Endothelial cell of umbilical vein (primary cell): ENCODE data around the gene KMT2C. TPM values are rescaled to one million over a fixed set of nuclear protein-coding genes. Genes with fewer than 3 reads are reported as not detected.

Experiments used
- BruUV-seq: library from RNA; stranded (reverse); fragments of 400-500 nt; replicated peaks from 2 replicates; lab custom pipeline; 2021; lab: Mats Ljungman, UMichigan
- CTCF ChIA-PET: fragments of 300-600, 350-600 bp; sonication (Branson Sonifier 250); formaldehyde crosslinking; loops from one replicate; lab custom pipeline; 2021; ENCODE audit warnings: antibody characterized with exemption, inconsistent platforms; lab: Charles Lee
- POLR2A ChIA-PET: fragments of 300-600, 350-600 bp; sonication (Branson Sonifier 250); formaldehyde crosslinking; loops from one replicate; lab custom pipeline; 2021; ENCODE audit warnings: antibody characterized with exemption, inconsistent platforms; lab: Charles Lee
- DNase-seq: peaks from one replicate; pipeline ENCODE4 v3.0.0-alpha.2; 2011; ENCODE audit warnings: low read depth, low spot score
- FAIRE-seq: peaks from 2 replicates; lab custom pipeline; 2011; peaks lifted over from hg19 to GRCh38; lab: Jason Lieb, UNC
- H2AFZ ChIP-seq: 2 replicates; pipeline ENCODE4 v1.6.0; 2012; ENCODE audit warnings: low read depth, low read length, control low read depth, inconsistent platforms
- H3K27ac ChIP-seq: 2 replicates; pipeline ENCODE4 v1.5.1; 2011; ENCODE audit warnings: low read depth, mild to moderate bottlenecking, control low read depth, low read length, moderate library complexity; ENCODE audit not compliant: insufficient read depth
- H3K27me3 ChIP-seq, 2 experiments: 2 replicates each; pipeline versions ENCODE4 v1.6.0 to v1.6.1; 2011; ENCODE audit warnings: low read length in 2 of 2, mixed read lengths in 1 of 2; ENCODE audit not compliant: control insufficient read depth in 2 of 2, insufficient read depth in 2 of 2
- H3K36me3 ChIP-seq, 2 experiments: 2 replicates in 1 of 2; 3 replicates in 1 of 2; pipeline ENCODE4 v1.5.1; 2011; ENCODE audit warnings: low read length in 2 of 2, mild to moderate bottlenecking in 1 of 2, moderate library complexity in 1 of 2; ENCODE audit not compliant: control insufficient read depth in 2 of 2, insufficient read depth in 2 of 2; ENCODE audit errors: extremely low read depth in 1 of 2
- H3K4me1 ChIP-seq: 3 replicates; pipeline ENCODE4 v1.5.1; 2011; ENCODE audit warnings: mild to moderate bottlenecking, low read length; ENCODE audit not compliant: control insufficient read depth, insufficient read depth; ENCODE audit errors: extremely low read depth
- H3K4me2 ChIP-seq: 2 replicates; pipeline ENCODE4 v1.6.1; 2011; ENCODE audit warnings: low read length, control low read depth, mixed read lengths; ENCODE audit not compliant: insufficient read depth
- H3K4me3 ChIP-seq, 3 experiments: fragments of 200-600 bp in 1 of 3; sonication (generic), shearing (Covaris generic) in 1 of 3; replicated peaks in 1 of 3; 2 replicates each; pipeline ENCODE4 v1.5.1; 2011 to 2016; ENCODE audit warnings: control low read depth in 3 of 3, low read length in 3 of 3, mild to moderate bottlenecking in 2 of 3, inconsistent platforms in 1 of 3, low read depth in 1 of 3, moderate library complexity in 1 of 3; ENCODE audit not compliant: insufficient read depth in 1 of 3
- H3K79me2 ChIP-seq: 2 replicates; pipeline ENCODE4 v1.6.0; 2012; ENCODE audit warnings: low read length, inconsistent platforms; ENCODE audit not compliant: control insufficient read depth, insufficient read depth
- H3K9ac ChIP-seq: replicated peaks from 2 replicates; pipeline ENCODE3; 2011; ENCODE audit warnings: low read length, control low read depth; ENCODE audit not compliant: insufficient read depth; ENCODE audit errors: extremely low read depth
- H3K9me1 ChIP-seq: replicated peaks from 3 replicates; pipeline ENCODE4 v1.6.0; 2011; ENCODE audit warnings: mild to moderate bottlenecking, low read length; ENCODE audit not compliant: control insufficient read depth, insufficient read depth; ENCODE audit errors: extremely low read depth
- H3K9me3 ChIP-seq: replicated peaks from 2 replicates; pipeline ENCODE4 v1.5.1; 2012; ENCODE audit warnings: low read length, inconsistent platforms; ENCODE audit not compliant: control insufficient read depth, insufficient read depth
- H4K20me1 ChIP-seq: replicated peaks from 2 replicates; pipeline ENCODE3; 2011; ENCODE audit warnings: mild to moderate bottlenecking, low read length; ENCODE audit not compliant: control insufficient read depth, insufficient read depth; ENCODE audit errors: extremely low read depth
- CTCF ChIP-seq, 2 donors: IDR thresholded peaks; 1 replicate in 1 of 2; 2 replicates in 1 of 2; pipeline ENCODE4 v1.5.1; 2011; ENCODE audit warnings: low read length in 2 of 2, mild to moderate bottlenecking in 2 of 2, moderate library complexity in 2 of 2, control low read depth in 1 of 2, inconsistent platforms in 1 of 2, low read depth in 1 of 2; ENCODE audit not compliant: insufficient read depth in 1 of 2; ENCODE audit errors: extremely low read depth in 1 of 2
- EZH2 ChIP-seq: IDR thresholded peaks from 2 replicates; pipeline ENCODE4 v1.6.1; 2012; ENCODE audit warnings: borderline replicate concordance, low read depth, mild to moderate bottlenecking, moderate library complexity, low read length, inconsistent platforms; ENCODE audit not compliant: severe bottlenecking
- FOS ChIP-seq: IDR thresholded peaks from 2 replicates; pipeline ENCODE4 v1.6.1; 2011; ENCODE audit warnings: mild to moderate bottlenecking, low read length, moderate library complexity, borderline replicate concordance; ENCODE audit not compliant: insufficient read depth
- GATA2 ChIP-seq: IDR thresholded peaks from 2 replicates; pipeline ENCODE4 v1.7.0; 2011; ENCODE audit warnings: low read depth, mild to moderate bottlenecking, moderate library complexity, mixed read lengths, low read length; ENCODE audit not compliant: insufficient read length, insufficient read depth
- JUN ChIP-seq: IDR thresholded peaks from 2 replicates; pipeline ENCODE4 v1.6.1; 2011; ENCODE audit warnings: borderline replicate concordance, low read depth; ENCODE audit not compliant: insufficient read length, insufficient read depth
- MAX ChIP-seq: IDR thresholded peaks from 2 replicates; pipeline ENCODE4 v1.6.1; 2011; ENCODE audit not compliant: insufficient read depth, insufficient read length
- MYC ChIP-seq: IDR thresholded peaks from one replicate; pipeline ENCODE4 v1.6.1; 2011; ENCODE audit warnings: mild to moderate bottlenecking, low read depth, low read length
- POLR2A ChIP-seq: IDR thresholded peaks from 2 replicates; pipeline ENCODE4 v1.6.1; 2012; ENCODE audit warnings: low read depth, mild to moderate bottlenecking, control low read depth, low read length
- POLR2AphosphoS5 ChIP-seq: IDR thresholded peaks from 2 replicates; pipeline ENCODE4 v1.6.1; 2012; ENCODE audit warnings: low read depth, mild to moderate bottlenecking, control low read depth, low read length, moderate library complexity; ENCODE audit not compliant: insufficient read depth
- dilution Hi-C: fragments of 300-500 bp; cut with MboI; formaldehyde crosslinking; loops from one replicate; pipeline ENCODE4 v1.15.0; 2019; ENCODE audit warnings: low sequenced_read_pairs; ENCODE audit not compliant: extremely low pct_ligation_motif_present
- intact Hi-C: fragments of 100-400 bp; cut with micrococcal nuclease; formaldehyde crosslinking; loops from one replicate; pipeline ENCODE4 v1.10.0; 2022
- polyA plus RNA-seq, 4 experiments: library from polyadenylated mRNA; depleted of rRNA in 3 of 4; stranded (reverse) in 3 of 4; unstranded in 1 of 4; fragments of >200 nt; gene quantifications; 2 replicates each; pipeline versions ENCODE4 v1.2.1 to v1.2.3, GENCODE V29; 2011 to 2012; ENCODE audit warnings: missing spikeins in 1 of 4
- total RNA-seq: library from RNA; stranded (reverse); gene quantifications from 2 replicates; pipeline ENCODE4 v1.2.3, GENCODE V29; 2021

The KMT2C gene
- total and polyA plus RNA-seq, 2 donors (not counting 3 experiments of a cell fraction or from before 2014, with no cell fraction given), result 8.0 to 53.7 TPM

GRCh38 chr7:152152267-152152666, 283.5 kb downstream of the KMT2C start:
- H3K9ac ChIP-seq, result no peak overlapping the region
- ChIA-PET CTCF (interaction anchor here (2.0 kb wide), 1 partner anchor 555 kb away, joined by 9 read pairs; no protein-coding TSS in a partner anchor), POLR2A (no interaction called here)
- no peaks in the 10 kb centered on the region for H3K27me3 ChIP-seq
- H3K27ac ChIP-seq, result no peak overlapping the region
- H3K36me3 ChIP-seq, result peaks cover 18 to 40% of the 10 kb centered on the region in 2 experiments
- no peak for TF ChIP-seq JUN
- H2AFZ ChIP-seq, result no peak overlapping the region
- no peak overlapping the region for H3K4me3 ChIP-seq
- peaks cover 8% of the 10 kb centered on the region for H3K4me1 ChIP-seq
- no TSS peak for BruUV-seq
- H3K9me3 ChIP-seq, result no peaks in the 10 kb centered on the region
- FAIRE-seq, result no peak
- no peaks in the 10 kb centered on the region for H3K9me1 ChIP-seq
- H3K4me2 ChIP-seq, result no peak overlapping the region
- dilution Hi-C loops (no loop called here), intact Hi-C loops (no loop called here)
- H4K20me1 ChIP-seq, result no peaks in the 10 kb centered on the region
- DNase-seq, result no peak
- H3K79me2 ChIP-seq, result no peaks in the 10 kb centered on the region

GRCh38 chr7:152149363-152149762, 286.4 kb downstream of the KMT2C start:
- DNase-seq, result no peak
- intact Hi-C loops (loop anchor here (5.0 to 10.0 kb wide), 4 partner anchors 215 to 782 kb away; partner anchors contain the start of genes KMT2C and PRKAG2), dilution Hi-C loops (no loop called here)
- no peak overlapping the region for H3K4me2 ChIP-seq
- POLR2A ChIA-PET, result no interaction called here
- no peak overlapping the region for H3K4me3 ChIP-seq
- no peak for FAIRE-seq
- TF ChIP-seq EZH2 (no peak), CTCF (IDR thresholded peaks at IDR 0.05; ENCODE audit: extremely low read depth in 1 of 2, insufficient read depth in 1 of 2, low read depth in 1 of 2, low read length in 2 of 2) (no peak), POLR2A (no peak), GATA2 (no peak), MAX (no peak), FOS (no peak), MYC (no peak), POLR2AphosphoS5 (no peak), JUN (no peak)
- H3K79me2 ChIP-seq, result no peaks in the 10 kb centered on the region
- H2AFZ ChIP-seq, result no peak overlapping the region
- no peaks in the 10 kb centered on the region for H3K9me1 ChIP-seq
- H3K36me3 ChIP-seq, result peaks cover 23 to 33% of the 10 kb centered on the region in 2 experiments
- no peak overlapping the region for H3K27ac ChIP-seq
- no peaks in the 10 kb centered on the region for H3K27me3 ChIP-seq
- no peak overlapping the region for H3K9ac ChIP-seq
- no peaks in the 10 kb centered on the region for H4K20me1 ChIP-seq
- CTCF ChIA-PET, result interaction anchor here (0.8 to 1.2 kb wide), 2 partner anchors 11 to 391 kb away, joined by 3 to 5 read pairs; no protein-coding TSS in a partner anchor
- H3K9me3 ChIP-seq, result no peaks in the 10 kb centered on the region
- H3K4me1 ChIP-seq, result peaks cover 27% of the 10 kb centered on the region
- BruUV-seq, result no TSS peak
